ENCODE measurements around the gene NMRK1. TPM values are rescaled to one million over a fixed set of nuclear protein-coding genes. Genes with fewer than 3 reads are reported as not detected.

NMRK1 gene
- total RNA-seq, 1 donor from 2014 or later = 8.8 TPM

DNA sequence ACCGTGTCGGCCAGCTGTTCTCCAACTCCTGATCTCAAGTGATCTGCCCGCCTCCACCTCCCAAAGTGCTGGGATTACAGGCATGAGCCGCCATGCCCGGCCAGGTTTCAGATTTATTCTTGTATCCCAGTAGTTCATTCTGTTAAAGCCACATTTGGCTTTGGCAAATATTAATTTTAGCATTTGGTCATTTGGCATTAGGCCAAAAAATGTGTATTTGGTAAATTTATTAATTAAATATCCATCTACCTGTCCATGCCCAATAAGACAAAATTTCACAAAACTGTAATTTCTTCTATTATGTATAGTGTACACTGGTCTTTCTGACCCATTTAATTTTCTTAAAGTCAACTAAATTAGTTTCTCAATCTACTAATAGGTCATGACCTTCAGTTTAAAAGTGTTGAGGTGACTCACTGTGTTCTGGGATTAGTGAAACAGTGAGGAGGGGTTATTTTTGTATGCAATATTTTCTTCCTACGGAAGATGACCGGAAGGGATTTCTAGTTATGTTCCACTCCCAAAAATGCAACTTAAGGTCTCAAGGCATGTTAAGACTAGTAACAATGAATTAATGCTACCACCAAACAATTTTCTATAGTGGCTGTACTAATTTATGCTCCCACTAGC, 21.4 kb upstream of the NMRK1 start:
- intact Hi-C loops (cut with micrococcal nuclease) = no loop called here
- ChIA-PET CTCF (no interaction called here), POLR2A (no interaction called here)
- Mint-ChIP-seq H3K27ac (no peak overlapping the region), H3K9me3 (no peaks in the 10 kb centered on the region), H3K36me3 (ENCODE audit: low read depth) (peaks cover 24% of the 10 kb centered on the region), H3K27me3 (no peaks in the 10 kb centered on the region), H3K4me3 (no peak overlapping the region), H3K4me1 (peaks cover 63% of the 10 kb centered on the region)
- no peak for DNase-seq
- ATAC-seq (ENCODE audit: low read depth) = no peak
- TF ChIP-seq, protein P1, sequence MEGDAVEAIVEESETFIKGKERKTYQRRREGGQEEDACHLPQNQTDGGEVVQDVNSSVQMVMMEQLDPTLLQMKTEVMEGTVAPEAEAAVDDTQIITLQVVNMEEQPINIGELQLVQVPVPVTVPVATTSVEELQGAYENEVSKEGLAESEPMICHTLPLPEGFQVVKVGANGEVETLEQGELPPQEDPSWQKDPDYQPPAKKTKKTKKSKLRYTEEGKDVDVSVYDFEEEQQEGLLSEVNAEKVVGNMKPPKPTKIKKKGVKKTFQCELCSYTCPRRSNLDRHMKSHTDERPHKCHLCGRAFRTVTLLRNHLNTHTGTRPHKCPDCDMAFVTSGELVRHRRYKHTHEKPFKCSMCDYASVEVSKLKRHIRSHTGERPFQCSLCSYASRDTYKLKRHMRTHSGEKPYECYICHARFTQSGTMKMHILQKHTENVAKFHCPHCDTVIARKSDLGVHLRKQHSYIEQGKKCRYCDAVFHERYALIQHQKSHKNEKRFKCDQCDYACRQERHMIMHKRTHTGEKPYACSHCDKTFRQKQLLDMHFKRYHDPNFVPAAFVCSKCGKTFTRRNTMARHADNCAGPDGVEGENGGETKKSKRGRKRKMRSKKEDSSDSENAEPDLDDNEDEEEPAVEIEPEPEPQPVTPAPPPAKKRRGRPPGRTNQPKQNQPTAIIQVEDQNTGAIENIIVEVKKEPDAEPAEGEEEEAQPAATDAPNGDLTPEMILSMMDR (IDR thresholded peaks at IDR 0.05) = no peak

DNA sequence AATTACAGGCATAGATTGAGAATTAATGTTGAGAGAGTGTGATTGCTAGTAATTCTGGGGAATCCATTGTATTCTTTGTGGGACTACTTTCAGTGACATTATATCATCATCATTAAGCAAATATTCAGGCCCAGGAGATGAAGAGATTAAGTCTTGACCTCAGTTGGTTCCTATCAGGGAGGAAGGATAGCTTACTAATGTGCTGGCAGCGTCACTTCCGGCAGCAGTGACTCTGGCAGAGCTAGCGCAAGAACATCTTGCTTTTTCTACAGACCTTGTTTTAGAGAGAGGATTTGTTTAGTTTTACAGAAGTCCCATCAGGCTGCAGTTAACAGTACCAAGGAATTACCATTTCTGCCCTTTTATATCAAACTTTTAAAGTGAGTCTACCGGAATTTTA, 20.6 kb upstream of the NMRK1 start:
- DNase-seq = no peak
- H3K36me3 Mint-ChIP-seq (ENCODE audit: low read depth) = peaks cover 24% of the 10 kb centered on the region
- peak overlapping the region; percentile 13 for H3K27ac Mint-ChIP-seq
- no peak for ATAC-seq (ENCODE audit: low read depth)
- H3K4me1 Mint-ChIP-seq = peaks cover 57% of the 10 kb centered on the region
- ChIA-PET CTCF (no interaction called here), POLR2A (no interaction called here)
- TF ChIP-seq, protein P1 (IDR thresholded peaks at IDR 0.05) = no peak
- H3K27me3 Mint-ChIP-seq = no peaks in the 10 kb centered on the region
- no peaks in the 10 kb centered on the region for H3K9me3 Mint-ChIP-seq
- intact Hi-C loops (cut with micrococcal nuclease) = no loop called here
- no peak overlapping the region for H3K4me3 Mint-ChIP-seq

DNA sequence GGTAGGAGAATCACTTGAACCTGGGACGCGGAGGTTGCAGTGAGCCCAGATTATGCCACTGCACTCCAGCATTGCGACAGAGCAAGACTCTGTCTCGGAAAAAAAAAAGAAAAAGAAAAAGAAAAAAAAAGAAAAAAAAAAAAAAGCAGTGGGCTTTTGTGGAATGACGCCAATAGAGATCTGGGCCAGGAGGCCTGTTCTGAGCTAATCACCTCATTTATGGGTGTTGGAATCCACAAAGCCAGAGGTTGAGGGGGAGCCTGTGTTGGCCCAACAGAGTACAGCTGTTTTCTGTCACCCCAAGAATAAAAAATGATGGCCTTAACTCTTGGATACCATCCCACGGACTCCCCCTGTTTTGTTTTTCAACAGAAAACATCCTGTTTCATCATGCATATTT, 18.9 kb upstream of the NMRK1 start:
- Mint-ChIP-seq H3K27me3 (no peaks in the 10 kb centered on the region), H3K9me3 (no peaks in the 10 kb centered on the region), H3K4me3 (no peak overlapping the region), H3K27ac (no peak overlapping the region), H3K4me1 (peaks cover 48% of the 10 kb centered on the region), H3K36me3 (ENCODE audit: low read depth) (peaks cover 36% of the 10 kb centered on the region)
- TF ChIP-seq, protein P1 (IDR thresholded peaks at IDR 0.05) = no peak
- intact Hi-C loops (cut with micrococcal nuclease) = no loop called here
- ChIA-PET POLR2A (interaction anchor here (0.6 kb wide), 1 partner anchor 156 kb away, joined by 6 read pairs; no protein-coding TSS in a partner anchor), CTCF (no interaction called here)
- ATAC-seq (ENCODE audit: low read depth) = no peak
- DNase-seq = no peak

DNA sequence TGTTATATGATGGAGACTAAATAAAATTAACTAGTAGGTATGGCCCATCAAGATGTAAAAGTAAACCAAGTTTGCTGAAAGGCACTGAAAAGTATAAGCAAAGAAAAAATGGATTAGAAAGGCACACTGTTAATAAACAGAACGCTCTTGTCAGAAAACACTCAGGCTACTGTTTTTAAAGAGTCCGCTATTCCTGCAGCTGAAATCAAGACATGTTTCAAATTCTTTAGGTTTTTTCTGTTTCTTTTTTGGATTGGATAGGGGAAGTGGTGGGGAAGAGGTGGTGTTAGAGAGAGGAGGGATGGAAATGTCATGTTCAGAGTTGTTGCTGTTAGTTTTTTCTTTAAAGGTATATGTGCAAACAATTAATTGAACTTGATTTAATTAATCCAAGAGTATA, 17.9 kb upstream of the NMRK1 start:
- intact Hi-C loops (cut with micrococcal nuclease) = no loop called here
- POLR2A ChIA-PET = interaction anchor here (0.6 kb wide), 1 partner anchor 339 kb away, joined by 4 read pairs; no protein-coding TSS in a partner anchor
- no peaks in the 10 kb centered on the region for H3K9me3 Mint-ChIP-seq
- ATAC-seq (ENCODE audit: low read depth) = no peak
- CTCF ChIA-PET = no interaction called here
- H3K4me3 Mint-ChIP-seq = no peak overlapping the region
- H3K36me3 Mint-ChIP-seq (ENCODE audit: low read depth) = peaks cover 40% of the 10 kb centered on the region
- TF ChIP-seq, protein P1 (IDR thresholded peaks at IDR 0.05) = no peak
- H3K27me3 Mint-ChIP-seq = no peaks in the 10 kb centered on the region
- H3K27ac Mint-ChIP-seq = no peak overlapping the region
- peaks cover 44% of the 10 kb centered on the region for H3K4me1 Mint-ChIP-seq
- no peak for DNase-seq

DNA sequence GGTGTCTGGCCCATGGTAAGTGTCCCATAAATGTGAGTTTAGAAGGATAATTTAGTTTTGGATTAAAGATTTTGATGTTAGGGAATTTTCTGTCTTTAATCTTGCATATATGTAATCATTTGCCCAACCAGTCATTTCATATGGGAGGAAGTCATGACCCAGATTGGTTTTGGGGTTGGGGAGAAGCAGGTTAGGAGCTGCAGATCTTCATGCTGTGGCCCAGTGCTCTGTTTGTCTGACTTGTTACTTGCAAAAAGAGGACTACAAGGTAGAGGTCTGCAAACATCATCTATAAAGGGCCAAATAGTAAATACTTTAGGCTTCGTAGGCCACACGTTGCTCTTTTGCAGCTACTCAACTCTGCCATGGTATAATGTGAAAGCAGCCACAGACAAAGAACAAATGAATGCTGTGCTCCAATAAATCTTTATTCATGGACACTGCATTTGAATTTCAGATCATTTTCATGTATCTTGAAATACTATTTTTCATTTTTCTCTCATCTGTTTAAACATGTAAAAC, 17.1 kb upstream of the NMRK1 start:
- ChIA-PET POLR2A (no interaction called here), CTCF (no interaction called here)
- H3K9me3 Mint-ChIP-seq = no peaks in the 10 kb centered on the region
- H3K27ac Mint-ChIP-seq = peak overlapping the region; percentile 7
- TF ChIP-seq, protein P1 (IDR thresholded peaks at IDR 0.05) = no peak
- DNase-seq = no peak
- no peak for ATAC-seq (ENCODE audit: low read depth)
- no peak overlapping the region for H3K4me3 Mint-ChIP-seq
- peaks cover 38% of the 10 kb centered on the region for H3K36me3 Mint-ChIP-seq (ENCODE audit: low read depth)
- peaks cover 38% of the 10 kb centered on the region for H3K4me1 Mint-ChIP-seq
- intact Hi-C loops (cut with micrococcal nuclease) = no loop called here
- no peaks in the 10 kb centered on the region for H3K27me3 Mint-ChIP-seq
